Measurements from ENCODE around the gene ITGA8.
"Not testable (repeated sequence)": the region's sequence is repeated elsewhere in the genome, so short reads cannot be mapped to it uniquely, and the experiment has no call there.

ITGA8 gene

GRCh38 chr10:15486404-15486803 is 233.3 kb downstream of the ITGA8 start:
- peak; percentile 65 for DNase-seq

- DNase-seq = peak; percentile 15
Observed at GRCh38 chr10:15485684-15486316, 233.9 kb downstream of the ITGA8 start.

- no peak for DNase-seq
Observed at GRCh38 chr10:15485027-15485426, 234.7 kb downstream of the ITGA8 start.

DNA sequence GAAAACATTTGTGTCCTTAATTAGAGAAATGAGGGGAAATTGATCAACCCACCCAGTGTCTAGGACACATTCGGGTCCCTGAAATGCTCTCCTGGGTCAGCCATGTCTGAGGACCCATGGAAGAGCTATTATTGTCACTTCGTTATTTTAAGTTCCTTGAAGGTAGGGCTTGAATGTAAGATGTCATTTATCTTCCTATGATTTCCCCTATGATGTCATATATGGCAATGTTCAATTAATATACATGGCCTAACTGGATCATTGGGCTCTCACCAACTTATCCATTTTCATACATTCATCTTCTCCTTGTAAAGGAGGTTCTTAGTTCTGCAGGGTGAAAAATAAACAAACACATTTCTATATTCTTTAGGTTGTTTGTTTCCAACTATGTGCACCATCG is 235.6 kb downstream of the ITGA8 start:
- DNase-seq = no peak

GRCh38 chr10:15483215-15484075 is 236.3 kb downstream of the ITGA8 start:
- no peak for DNase-seq

DNA sequence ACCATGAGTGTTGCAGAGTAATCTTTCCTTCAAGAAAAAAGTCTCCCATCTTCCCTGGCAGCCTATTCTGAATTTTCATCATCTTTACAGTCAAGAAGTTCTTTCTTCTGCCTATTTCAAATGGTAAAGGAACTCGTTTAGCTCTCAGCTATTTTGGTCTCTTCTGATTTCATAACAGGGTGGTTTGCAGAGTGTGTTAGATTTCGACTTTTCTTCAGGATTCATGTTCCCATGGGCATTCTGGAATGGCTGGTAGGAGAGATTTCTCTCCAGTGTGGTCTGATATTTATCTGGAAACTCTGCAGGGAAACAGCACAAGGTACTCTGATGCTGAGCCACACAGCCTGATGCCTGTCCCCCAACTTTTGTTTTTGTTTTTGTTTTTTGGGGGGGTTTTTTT is 237.6 kb downstream of the ITGA8 start:
- DNase-seq = no peak

DNA sequence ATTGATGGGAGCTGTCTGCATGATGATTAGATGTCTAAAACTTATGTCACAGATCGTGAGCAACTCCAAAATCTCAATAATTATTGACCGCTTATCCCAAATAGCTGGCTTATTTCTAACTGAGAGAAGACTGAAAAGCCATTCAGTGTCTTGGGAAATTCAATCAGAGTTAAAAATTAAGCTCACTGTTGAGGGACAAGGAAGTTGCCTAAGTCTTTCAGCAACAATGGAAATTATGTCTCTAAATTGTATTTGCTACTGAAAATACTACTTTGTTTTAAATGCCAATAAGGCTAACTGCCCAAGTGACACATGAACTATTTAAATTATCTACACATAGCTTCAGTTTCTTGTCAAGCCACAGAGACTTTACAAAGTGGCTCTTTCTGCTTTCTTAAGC is 240.8 kb downstream of the ITGA8 start:
- DNase-seq = no peak

DNA sequence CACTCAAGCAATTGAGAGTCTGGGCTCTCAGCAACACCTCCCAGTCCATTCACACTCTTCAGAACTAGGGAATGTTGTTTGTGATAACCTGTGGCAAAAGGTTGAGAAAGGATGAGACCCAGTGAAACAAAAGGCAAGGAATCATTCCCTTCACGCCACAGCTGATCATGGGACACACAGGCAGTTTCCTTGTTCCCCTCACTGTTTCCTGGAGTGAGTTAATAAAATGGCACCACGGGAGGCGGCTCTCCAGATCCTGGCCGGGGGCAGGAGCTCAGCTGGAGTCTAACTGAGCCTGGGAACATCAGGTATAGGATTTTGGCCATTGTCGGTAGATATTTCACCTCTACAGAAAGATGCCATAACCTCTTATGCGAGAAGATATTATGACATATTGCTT is 241.3 kb downstream of the ITGA8 start:
- no peak for DNase-seq

GRCh38 chr10:15476337-15476736 is 243.4 kb downstream of the ITGA8 start:
- no peak for DNase-seq

DNA sequence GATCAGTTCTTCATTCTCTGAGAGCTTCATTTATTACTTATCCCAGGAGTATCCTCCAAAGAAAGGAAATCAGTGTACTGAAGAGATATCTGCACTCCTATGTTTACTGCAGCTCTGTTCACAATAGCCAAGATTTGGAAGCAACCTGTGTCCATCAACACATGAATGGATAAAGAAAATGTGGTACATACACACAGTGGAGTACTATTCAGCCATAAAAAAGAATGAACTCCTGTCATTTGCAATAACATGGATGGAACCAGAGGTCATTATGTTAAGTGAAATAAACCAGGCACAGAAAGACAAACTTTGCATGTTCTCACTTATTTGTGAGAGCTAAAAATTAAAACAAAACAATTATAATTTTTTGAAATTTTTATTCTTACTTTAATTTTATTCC is 244.3 kb downstream of the ITGA8 start:
- not testable (repeated sequence) for DNase-seq

DNA sequence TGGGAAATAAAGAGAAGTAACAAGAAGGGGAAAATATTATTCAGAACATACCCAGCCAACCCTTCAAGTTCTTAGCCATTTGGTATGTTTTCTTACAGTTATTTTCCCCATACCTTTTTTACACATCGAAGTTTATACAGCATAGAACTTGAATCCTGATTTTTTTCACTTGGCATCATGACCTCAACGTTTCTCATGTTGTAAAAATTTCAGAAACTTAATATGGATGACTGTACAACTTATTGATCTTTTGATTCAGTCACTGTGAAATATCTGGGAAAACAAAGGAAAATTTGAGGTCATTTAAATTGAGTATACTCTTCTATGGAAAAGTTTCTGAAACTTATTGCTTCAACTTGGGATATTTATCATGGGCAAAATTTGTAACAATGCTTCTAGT is 245.1 kb downstream of the ITGA8 start:
- DNase-seq = no peak

- no peak for DNase-seq
Observed at GRCh38 chr10:15473396-15473767, 246.3 kb downstream of the ITGA8 start.

GRCh38 chr10:15472431-15473395 is 247.0 kb downstream of the ITGA8 start:
- no peak for DNase-seq

GRCh38 chr10:15472008-15472407 is 247.7 kb downstream of the ITGA8 start:
- DNase-seq = no peak

DNA sequence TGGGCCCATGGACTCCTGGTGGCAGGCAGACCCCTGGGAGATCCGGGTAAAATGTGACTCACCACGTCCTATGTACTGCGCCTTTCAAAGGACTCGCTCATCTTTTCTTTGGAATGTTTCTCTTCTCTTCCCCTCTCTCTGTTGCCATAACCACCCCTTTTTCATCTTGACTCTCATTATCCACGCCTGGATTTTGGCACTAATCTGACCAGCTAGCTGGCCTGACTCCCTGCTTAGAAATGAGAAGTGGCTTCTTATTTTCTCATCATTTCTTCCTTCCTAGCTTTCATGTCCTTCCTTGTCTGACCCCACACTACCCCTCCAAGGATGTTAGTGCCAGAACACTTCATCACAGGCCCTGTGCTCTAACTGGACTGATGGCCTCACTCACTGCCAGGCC is 250.6 kb downstream of the ITGA8 start:
- no peak for DNase-seq

GRCh38 chr10:15464381-15464780 is 255.3 kb downstream of the ITGA8 start:
- DNase-seq = no peak

All from NCI-H226 (cell line).